Measurements from ENCODE around the gene IFNLR1.
"Not testable (repeated sequence)": the region's sequence is repeated elsewhere in the genome, so short reads cannot be mapped to it uniquely, and the experiment has no call there.

The IFNLR1 gene

GRCh38 chr1:24215226-24215814, 28.2 kb upstream of the IFNLR1 start:
- DNase-seq (ENCODE audit: low spot score): no peak
- no peak for TF ChIP-seq CTCF (IDR thresholded peaks at IDR 0.05)
- no peak overlapping the region for H3K4me3 ChIP-seq

GRCh38 chr1:24212376-24212775, 25.3 kb upstream of the IFNLR1 start:
- H3K4me3 ChIP-seq: no peak overlapping the region
- no peak for TF ChIP-seq CTCF (IDR thresholded peaks at IDR 0.05)
- no peak for DNase-seq (ENCODE audit: low spot score)
- no peak overlapping the region for H3K27ac ChIP-seq

More at GRCh38 chr1:24215226-24215814, 28.2 kb upstream of the IFNLR1 start:
- H3K27ac ChIP-seq: no peak overlapping the region

- no peak for DNase-seq (ENCODE audit: low spot score)
- no peak for TF ChIP-seq CTCF (IDR thresholded peaks at IDR 0.05)
- no peak overlapping the region for H3K4me3 ChIP-seq
- no peak overlapping the region for H3K27ac ChIP-seq
Measured at GRCh38 chr1:24210195-24210627, 23.1 kb upstream of the IFNLR1 start.

GRCh38 chr1:24209097-24209496, 22.0 kb upstream of the IFNLR1 start:
- Histone ChIP-seq H3K4me3 (no peak overlapping the region), H3K27ac (no peak overlapping the region)
- TF ChIP-seq CTCF (IDR thresholded peaks at IDR 0.05): no peak
- no peak for DNase-seq (ENCODE audit: low spot score)

GRCh38 chr1:24207709-24208108, 20.6 kb upstream of the IFNLR1 start:
- no peak overlapping the region for H3K27ac ChIP-seq
- DNase-seq (ENCODE audit: low spot score): no peak
- TF ChIP-seq CTCF (IDR thresholded peaks at IDR 0.05): no peak
- no peak overlapping the region for H3K4me3 ChIP-seq

- not testable (repeated sequence) for H3K4me3 ChIP-seq; H3K27ac ChIP-seq; DNase-seq (ENCODE audit: low spot score)
Measured at GRCh38 chr1:24207395-24207687, 20.3 kb upstream of the IFNLR1 start.

GRCh38 chr1:24206516-24207394, 19.7 kb upstream of the IFNLR1 start:
- H3K27ac ChIP-seq: no peak overlapping the region
- DNase-seq (ENCODE audit: low spot score): no peak

More at GRCh38 chr1:24206516-24207394, 19.7 kb upstream of the IFNLR1 start:
- H3K4me3 ChIP-seq: no peak overlapping the region
- TF ChIP-seq CTCF (IDR thresholded peaks at IDR 0.05): no peak

Data from coronary artery (tissue), 2 donors.